Measurements from ENCODE around the gene YTHDC1. TPM values are rescaled to one million over a fixed set of nuclear protein-coding genes. Genes with fewer than 3 reads are reported as not detected.

Gene YTHDC1
- polyA plus RNA-seq, 1 of the 3 experiments (the other 2 are of a cell fraction): 31.3 TPM

GRCh38 chr4:68326141-68326540 is 23.7 kb downstream of the YTHDC1 start (continued):
- peak; percentile 68 for TF ChIP-seq CHD2 (IDR thresholded peaks at IDR 0.05; ENCODE audit: low read length, partially characterized antibody)

- no peaks in the 10 kb centered on the region for H3K9me3 ChIP-seq
- WGBS (ENCODE audit: low lambda C conversion rate): 96% methylated on average over 4 of the region's 4 CpGs
- CTCF ChIA-PET: interaction anchor here (1.6 kb wide), 1 partner anchor 51 kb away, joined by 4 read pairs; no protein-coding TSS in a partner anchor
Observed at GRCh38 chr4:68324519-68325262, 25.2 kb downstream of the YTHDC1 start.

More at GRCh38 chr4:68324519-68325262, 25.2 kb downstream of the YTHDC1 start:
- no peak overlapping the region for H3K9ac ChIP-seq
- H3F3A ChIP-seq (replicated peaks; ENCODE audit: insufficient read depth): no peaks in the 10 kb centered on the region
- H3K27me3 ChIP-seq (ENCODE audit: insufficient read depth): no peaks in the 10 kb centered on the region
- H3K9me2 ChIP-seq: no peaks in the 10 kb centered on the region
- H3K4me2 ChIP-seq: no peak overlapping the region
- no peak overlapping the region for H3K4me3 ChIP-seq (ENCODE audit: low read depth in 2 of 2, low read length in 1 of 2)
- POLR2A ChIA-PET: no interaction called here
- peaks cover 3% of the 10 kb centered on the region; the same call in 1 of the 2 replicates for H3K79me2 ChIP-seq (ENCODE audit: insufficient read depth)
- no peak overlapping the region for H2AFZ ChIP-seq (ENCODE audit: low read depth)
- peaks cover 80 to 86% of the 10 kb centered on the region in 2 experiments for H3K36me3 ChIP-seq (replicated peaks in 1 of 2; ENCODE audit: control insufficient read depth in 1 of 2, insufficient read depth in 2 of 2, low read length in 1 of 2)
- peaks cover 0 to 2% of the 10 kb centered on the region in 2 experiments; a peak in 2 of 4 replicates for H3K4me1 ChIP-seq (ENCODE audit: control insufficient read depth in 1 of 2, insufficient read depth in 2 of 2, low read depth in 1 of 2, low read length in 1 of 2)
- no peak for DNase-seq
- no peaks in the 10 kb centered on the region for H4K20me1 ChIP-seq (ENCODE audit: insufficient read depth)
- TF ChIP-seq EP300 (IDR thresholded peaks at IDR 0.05; ENCODE audit: borderline replicate concordance in 1 of 2, low read depth in 1 of 2, low read length in 1 of 2) (no peak), RFX5 (IDR thresholded peaks at IDR 0.05; ENCODE audit: low read length) (no peak), REST (IDR thresholded peaks at IDR 0.05; ENCODE audit: low read depth, low read length) (no peak), RAD21 (IDR thresholded peaks at IDR 0.05; ENCODE audit: low read length) (no peak), SIN3A (IDR thresholded peaks at IDR 0.05; ENCODE audit: borderline replicate concordance, low read depth, low read length) (no peak), FOSL2 (IDR thresholded peaks at IDR 0.05; ENCODE audit: borderline replicate concordance, low read depth) (no peak), IRF3 (IDR thresholded peaks at IDR 0.05; ENCODE audit: low read depth, low read length) (no peak), YY1 (IDR thresholded peaks at IDR 0.05; ENCODE audit: low read depth) (no peak), ELF1 (IDR thresholded peaks at IDR 0.05) (no peak), MEF2A (IDR thresholded peaks at IDR 0.05; ENCODE audit: borderline replicate concordance, low read depth) (no peak), FOXM1 (IDR thresholded peaks at IDR 0.05; ENCODE audit: low read depth) (no peak), NRF1 (IDR thresholded peaks at IDR 0.05; ENCODE audit: low read depth, low read length) (no peak)
- TF ChIP-seq, protein P1, sequence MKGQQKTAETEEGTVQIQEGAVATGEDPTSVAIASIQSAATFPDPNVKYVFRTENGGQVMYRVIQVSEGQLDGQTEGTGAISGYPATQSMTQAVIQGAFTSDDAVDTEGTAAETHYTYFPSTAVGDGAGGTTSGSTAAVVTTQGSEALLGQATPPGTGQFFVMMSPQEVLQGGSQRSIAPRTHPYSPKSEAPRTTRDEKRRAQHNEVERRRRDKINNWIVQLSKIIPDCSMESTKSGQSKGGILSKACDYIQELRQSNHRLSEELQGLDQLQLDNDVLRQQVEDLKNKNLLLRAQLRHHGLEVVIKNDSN (IDR thresholded peaks at IDR 0.05; ENCODE audit: borderline replicate concordance, low read depth): no peak
- no peak overlapping the region for H3K27ac ChIP-seq (ENCODE audit: low read depth in 2 of 2, low read length in 1 of 2)

Measured in SK-N-SH (cell line).